HG03039 (cell line): ENCODE measurements around the gene NT5DC3.

Experiments
- ATAC-seq: cut with Tn5 transposase; IDR thresholded peaks from one replicate; pipeline ENCODE4 v1.9.1; 2021; ENCODE audit warnings: mild to moderate bottlenecking, moderate library complexity; ENCODE audit not compliant: unreplicated experiment

The NT5DC3 gene

GRCh38 chr12:103785243-103786031 is 55.6 kb downstream of the NT5DC3 start:
- ATAC-seq = no peak

DNA sequence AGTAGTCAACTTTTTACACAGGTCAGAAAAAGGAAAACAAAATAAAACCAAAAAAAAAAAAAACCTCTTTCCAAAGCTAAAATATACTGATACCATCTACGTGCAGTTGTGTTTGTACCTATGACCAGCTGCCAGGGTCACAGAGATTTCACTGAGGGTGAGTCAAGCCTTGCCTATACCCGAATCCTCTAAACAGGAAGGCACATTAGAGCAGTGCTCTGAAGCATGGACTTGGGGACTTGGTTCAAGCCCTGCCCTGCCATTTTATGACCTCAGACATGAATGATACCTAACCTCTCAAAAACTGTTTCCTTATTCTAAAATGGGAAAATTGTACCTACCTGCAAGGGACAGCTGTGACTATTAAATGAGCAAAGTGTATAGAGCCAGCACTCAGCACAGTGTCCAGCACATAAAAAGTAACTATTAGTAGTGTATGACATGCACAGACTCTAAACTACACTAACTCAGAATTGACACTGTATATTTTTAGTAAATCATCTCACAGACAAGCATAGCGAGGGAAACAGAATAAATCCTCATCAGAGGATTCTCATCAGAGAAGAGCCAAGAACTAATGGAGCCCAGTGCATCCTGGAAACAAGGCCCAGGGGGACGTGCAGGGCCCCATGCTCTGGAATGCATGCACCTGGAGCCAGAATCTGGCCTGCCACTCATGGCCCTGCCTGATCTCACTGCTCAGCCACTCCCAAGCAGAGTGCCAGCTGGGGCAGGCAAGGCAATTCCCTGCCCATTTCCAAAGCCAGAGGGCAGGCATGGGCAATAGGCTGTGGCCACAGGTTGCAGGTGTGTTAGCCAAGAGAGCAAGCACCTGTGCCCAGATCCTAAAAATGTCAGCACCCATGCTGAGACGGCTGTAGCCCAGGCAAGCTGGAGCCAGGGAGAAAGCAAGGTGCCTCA is 57.0 kb downstream of the NT5DC3 start:
- ATAC-seq = no peak

DNA sequence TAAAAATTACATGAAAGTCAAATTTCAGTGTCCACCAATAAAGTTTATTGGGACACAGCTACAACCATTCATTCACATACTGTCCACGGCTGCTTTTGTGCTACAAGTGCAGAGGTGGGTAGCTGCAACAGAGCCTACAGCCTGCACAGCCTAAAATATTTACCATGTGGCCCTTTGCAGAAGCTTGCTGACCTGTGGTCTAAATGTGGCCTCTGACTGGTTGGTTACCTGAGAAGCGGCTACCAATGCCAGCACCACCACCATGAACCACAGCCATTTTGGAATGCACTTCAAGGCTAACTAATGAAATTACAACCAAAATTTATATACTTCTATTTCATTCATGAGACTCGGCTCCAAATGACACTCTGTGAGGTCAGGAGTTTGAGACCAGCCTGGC is 58.6 kb downstream of the NT5DC3 start:
- ATAC-seq = no peak

- ATAC-seq = no peak
Measured at GRCh38 chr12:103780992-103781391, 60.0 kb downstream of the NT5DC3 start.

- no peak for ATAC-seq
Measured at GRCh38 chr12:103780093-103780440, 61.0 kb downstream of the NT5DC3 start.

DNA sequence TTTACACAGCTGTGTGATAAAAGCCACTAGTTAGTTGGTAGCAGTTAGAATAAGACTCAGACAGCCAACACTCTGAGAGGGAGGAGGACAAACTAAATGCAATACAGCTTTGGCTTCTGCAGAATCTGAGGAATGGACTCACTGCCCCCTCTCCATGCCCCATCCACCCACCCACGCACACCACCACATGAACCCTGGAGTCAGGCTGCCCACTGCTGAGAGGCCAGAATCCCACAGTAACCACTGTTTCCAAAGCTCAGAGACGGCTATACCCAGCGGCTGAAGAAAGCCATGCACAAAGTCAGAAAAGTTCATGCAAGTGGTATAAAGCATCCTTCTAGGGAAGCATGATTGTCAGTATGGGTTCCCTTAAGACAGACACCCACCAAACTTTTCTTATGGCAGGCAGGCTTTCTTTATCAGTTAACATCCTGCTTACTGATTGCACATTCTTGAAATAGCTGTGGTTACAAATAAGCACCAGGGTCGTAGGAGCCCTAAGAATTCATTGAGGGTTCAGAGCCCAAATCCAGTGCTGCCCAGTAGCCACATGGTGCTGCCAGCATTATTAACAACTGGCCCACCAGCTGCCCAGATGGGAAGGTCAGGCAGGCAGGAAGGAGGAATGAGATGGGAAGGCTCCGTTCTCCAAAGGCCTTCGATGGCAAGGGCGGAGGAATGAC is 61.5 kb downstream of the NT5DC3 start:
- no peak for ATAC-seq

- no peak for ATAC-seq
Measured at GRCh38 chr12:103778781-103779180, 62.3 kb downstream of the NT5DC3 start.

DNA sequence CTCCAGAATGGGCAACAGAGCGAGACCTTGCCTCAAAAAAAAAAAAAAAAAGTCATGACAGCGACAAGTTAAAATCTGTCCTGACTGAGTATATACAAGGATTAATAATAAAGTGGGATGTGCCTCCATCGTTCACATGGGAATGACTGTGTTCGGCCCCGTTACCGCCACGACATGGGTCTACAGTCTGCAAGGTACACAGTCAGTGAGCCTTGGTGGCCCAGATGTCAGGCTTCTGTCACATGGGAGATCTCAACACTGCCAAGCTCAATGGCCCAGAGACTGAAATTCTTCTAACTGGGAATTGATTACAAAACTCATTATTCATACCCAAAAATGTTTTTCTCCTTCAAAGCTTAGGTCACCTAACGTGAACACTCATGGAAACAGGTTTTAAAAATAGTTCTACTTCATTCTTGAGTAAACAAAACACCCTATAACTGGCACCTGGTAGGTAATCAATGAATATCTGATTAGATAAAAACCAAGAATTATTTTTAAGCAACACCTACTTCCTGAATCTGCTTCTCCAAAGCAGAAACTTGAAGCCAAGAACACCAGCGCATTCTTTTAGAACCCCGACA is 66.0 kb downstream of the NT5DC3 start:
- ATAC-seq = no peak

GRCh38 chr12:103773109-103773910 is 67.7 kb downstream of the NT5DC3 start:
- no peak for ATAC-seq

DNA sequence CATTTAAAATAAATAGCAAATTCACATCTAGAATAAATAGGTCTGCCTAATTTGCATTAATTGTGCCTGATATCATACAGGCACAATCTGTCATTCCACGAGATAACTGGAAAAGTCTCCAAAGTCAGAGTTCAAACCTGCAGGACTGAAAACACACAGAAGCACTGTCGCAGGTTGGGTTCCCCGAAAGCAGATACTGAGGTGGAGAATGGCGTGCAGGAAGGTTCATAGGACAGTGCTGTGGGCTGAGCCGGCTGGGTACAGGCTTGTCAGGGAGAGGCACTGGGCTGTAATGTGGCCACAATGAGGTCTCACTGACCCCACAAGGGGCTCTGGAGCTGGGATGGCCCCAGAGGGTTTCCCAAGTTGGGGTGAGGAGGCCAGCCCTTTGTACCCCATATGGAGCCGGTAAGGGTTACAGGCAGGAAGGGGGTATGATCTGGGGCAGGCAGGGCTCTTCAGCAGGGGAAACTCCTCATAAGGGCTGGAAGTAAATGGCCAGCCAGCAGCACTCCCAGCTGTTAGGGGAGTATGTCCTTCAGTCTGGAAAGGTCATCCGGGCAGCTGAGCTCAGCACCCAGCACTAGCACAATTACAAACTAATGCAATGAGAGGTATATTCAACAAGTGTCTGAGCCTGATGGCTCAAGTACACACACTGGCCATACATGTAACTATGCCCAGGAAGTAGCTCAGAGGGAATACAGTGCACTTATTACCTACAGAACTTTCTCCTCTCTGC is 68.5 kb downstream of the NT5DC3 start:
- no peak for ATAC-seq

DNA sequence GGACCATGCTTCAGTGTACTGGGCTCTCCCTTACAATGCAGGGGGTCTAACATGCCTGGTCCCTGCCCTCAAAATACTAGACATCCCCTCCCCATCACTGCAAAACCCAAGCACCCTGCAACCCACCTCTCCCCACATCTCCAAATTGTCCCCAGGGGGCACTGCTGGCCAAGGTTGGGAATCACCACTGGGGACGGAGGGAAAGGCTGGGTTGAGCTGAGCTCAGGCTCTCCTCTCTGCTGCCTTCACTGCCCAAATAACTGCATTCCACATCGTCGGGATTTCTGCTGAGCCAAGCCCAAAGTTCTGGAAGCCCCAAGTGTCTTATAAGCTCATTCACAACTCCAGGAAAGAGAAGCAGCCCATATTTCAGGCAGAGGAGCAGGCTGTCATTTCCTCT is 69.6 kb downstream of the NT5DC3 start:
- no peak for ATAC-seq

DNA sequence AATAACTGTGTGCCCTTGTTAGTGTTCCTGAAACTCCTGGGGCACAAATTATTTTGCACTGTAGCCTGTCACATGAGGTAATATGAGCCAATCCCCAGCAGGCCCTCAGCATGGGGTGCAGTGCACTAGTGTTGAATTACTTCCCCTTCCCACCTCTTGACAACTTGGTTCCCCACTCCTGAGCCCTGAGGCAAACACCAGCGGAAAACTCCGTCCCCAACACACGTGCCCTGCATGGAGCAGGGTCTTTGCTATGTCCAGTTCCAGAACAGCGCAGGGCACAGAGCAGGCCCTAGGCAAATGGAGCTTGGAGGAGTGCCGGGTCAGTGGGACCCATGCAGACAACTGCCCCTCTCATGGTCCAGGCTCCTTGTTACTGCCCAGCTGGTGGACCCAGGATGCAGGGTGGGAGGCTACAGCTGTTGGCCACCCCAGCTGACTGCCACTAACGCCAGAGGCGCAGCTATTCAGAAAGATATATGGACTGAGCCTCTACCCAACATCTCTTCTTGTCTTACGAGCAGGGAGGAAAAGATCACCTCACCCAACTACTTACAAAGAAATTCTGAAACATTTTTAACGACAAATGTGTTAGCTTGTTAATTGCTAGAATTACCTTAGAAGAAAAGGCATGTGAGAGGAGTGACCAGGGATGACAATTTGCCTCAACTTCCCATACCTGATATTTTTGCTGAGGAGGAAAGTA is 71.6 kb downstream of the NT5DC3 start:
- ATAC-seq = no peak

DNA sequence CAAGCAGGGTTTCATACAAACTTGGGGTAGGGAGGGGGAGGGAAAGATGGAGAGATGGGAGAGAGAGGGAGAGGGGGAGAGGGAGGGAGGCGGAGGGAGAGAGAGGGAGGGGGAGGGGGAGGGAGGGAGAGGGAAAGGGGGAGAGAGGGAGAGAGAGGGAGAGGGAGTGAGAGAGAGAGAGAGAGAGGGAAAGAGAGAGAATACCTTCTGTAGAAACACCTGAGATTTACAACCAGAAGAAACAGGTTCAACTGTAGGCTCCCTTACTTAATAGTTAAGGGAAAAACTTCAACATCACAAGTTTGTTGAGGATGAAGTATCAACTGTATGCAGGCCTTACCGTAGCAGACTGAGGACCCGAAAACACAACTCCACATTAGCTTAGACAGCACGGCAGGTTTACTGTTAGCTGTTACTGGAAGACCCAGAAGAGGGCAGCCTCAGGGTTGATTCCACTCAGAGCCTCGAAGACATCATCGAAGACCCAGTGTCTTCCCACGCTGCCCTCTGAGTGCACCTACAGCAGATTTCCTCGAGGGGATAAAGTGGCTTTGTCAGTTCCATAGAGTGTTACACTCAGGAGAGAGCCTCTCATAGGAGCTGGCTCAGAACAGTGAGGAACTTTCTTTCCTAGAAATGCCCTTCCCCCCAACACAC is 72.4 kb downstream of the NT5DC3 start:
- ATAC-seq = no peak

- no peak for ATAC-seq
Measured at GRCh38 chr12:103766028-103766427, 75.0 kb downstream of the NT5DC3 start.

DNA sequence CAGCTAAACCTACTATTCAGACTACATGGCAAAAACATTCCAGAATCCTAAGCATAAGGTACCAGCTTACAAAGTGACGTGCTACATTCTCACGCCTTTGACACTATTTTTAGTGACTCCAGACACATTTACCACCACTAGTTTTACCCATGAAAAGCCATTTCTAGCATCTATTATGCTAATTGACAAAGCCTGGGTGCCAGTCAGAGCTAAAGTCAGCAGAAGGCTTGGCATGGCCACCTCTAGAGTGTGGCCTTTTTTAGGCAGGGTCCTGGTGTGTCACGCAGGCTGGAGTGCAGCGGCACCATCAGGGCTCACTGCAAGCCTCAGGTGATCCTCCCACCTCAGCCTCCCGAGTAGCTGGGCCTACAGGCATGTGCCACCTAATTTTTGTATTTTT is 75.7 kb downstream of the NT5DC3 start:
- ATAC-seq = no peak

DNA sequence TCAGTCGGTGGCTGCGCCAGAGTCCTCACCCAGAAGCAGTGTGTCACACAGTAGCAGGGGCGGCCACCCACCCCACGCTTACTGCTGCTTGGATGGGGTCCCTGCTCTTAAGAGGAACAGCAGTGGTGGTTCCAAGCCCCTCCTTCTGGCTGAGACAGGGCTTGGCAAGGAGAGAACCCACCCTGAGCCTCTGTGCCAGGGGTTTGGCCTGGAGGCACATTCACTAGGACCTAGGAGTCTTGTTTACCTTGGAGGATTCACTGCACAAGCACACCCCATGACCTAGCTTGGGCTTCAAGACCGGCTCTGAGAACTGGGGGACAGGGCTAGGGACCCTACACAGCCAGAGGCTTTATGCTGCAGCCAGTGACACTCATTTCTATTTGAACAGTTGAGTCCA is 78.6 kb downstream of the NT5DC3 start:
- ATAC-seq = no peak

DNA sequence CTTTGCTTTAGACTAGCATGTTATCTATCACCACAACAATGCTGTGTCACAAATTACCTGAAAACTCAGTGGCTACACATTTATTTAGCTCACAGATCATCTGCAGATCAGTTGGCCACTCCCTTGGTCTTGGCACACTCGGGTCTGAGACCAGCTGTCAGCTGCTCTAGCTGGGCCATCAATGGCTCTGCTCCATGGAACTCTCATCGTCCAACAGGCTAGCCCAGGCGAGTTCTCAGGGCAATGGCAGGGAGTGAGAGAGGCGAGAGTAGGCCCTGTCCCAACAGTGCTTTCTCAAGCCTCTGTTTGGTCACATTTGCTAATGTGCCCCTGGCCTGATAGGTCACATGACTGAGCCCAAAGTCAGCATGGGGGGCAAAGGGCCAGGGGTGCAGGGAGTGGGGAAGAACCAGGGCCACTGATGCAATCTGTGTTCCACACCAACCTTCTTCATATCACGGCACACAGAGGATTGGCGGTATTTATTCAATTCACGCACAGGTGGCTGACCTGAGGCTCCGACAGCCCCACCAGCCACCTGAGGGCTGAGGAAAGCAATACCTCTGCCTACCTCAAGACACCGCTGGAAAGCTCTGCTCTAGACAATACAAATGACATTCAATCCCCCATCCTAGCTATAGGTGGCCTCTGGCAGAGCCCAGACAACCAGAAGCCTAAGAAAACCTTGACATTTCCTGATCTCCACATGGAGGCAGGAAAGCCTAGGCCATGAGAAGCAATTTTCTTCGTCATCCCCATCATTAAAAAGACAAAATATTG is 82.5 kb downstream of the NT5DC3 start:
- no peak for ATAC-seq

- no peak for ATAC-seq
Measured at GRCh38 chr12:103757248-103757647, 83.8 kb downstream of the NT5DC3 start.
